IPS-18a (cell line): ENCODE results near the gene KEAP1.
"Not testable (repeated sequence)": the region's sequence is repeated elsewhere in the genome, so short reads cannot be mapped to it uniquely, and the experiment has no call there.

ENCODE experiments used
- H3K27ac ChIP-seq: one replicate; pipeline ENCODE4 v1.5.1; 2013; ENCODE audit warnings: low read length
- H3K27me3 ChIP-seq: one replicate; pipeline ENCODE4 v1.6.1; 2013; ENCODE audit warnings: mild to moderate bottlenecking, low read length; ENCODE audit not compliant: control insufficient read depth, insufficient read depth
- H3K36me3 ChIP-seq: one replicate; pipeline ENCODE4 v1.6.1; 2013; ENCODE audit warnings: low read depth, low read length; ENCODE audit not compliant: control insufficient read depth
- H3K4me1 ChIP-seq: one replicate; pipeline ENCODE4 v1.6.1; 2013; ENCODE audit warnings: low read depth, low read length; ENCODE audit not compliant: control insufficient read depth
- H3K4me3 ChIP-seq: one replicate; pipeline ENCODE4 v1.5.1; 2013; ENCODE audit warnings: low read length
- H3K9ac ChIP-seq: one replicate; pipeline ENCODE4 v1.6.1; 2013; ENCODE audit warnings: mild to moderate bottlenecking, low read length, moderate library complexity
- H3K9me3 ChIP-seq: one replicate; pipeline ENCODE4 v1.6.1; 2013; ENCODE audit warnings: low read depth, low read length; ENCODE audit not compliant: control insufficient read depth

KEAP1 gene

GRCh38 chr19:10478476-10478875 is 24.7 kb downstream of the KEAP1 start:
- Histone ChIP-seq H3K9me3 (no peaks in the 10 kb centered on the region), H3K9ac (no peak overlapping the region), H3K36me3 (no peaks in the 10 kb centered on the region), H3K4me3 (no peak overlapping the region), H3K27me3 (peaks cover 18% of the 10 kb centered on the region), H3K27ac (no peak overlapping the region), H3K4me1 (no peaks in the 10 kb centered on the region)

DNA sequence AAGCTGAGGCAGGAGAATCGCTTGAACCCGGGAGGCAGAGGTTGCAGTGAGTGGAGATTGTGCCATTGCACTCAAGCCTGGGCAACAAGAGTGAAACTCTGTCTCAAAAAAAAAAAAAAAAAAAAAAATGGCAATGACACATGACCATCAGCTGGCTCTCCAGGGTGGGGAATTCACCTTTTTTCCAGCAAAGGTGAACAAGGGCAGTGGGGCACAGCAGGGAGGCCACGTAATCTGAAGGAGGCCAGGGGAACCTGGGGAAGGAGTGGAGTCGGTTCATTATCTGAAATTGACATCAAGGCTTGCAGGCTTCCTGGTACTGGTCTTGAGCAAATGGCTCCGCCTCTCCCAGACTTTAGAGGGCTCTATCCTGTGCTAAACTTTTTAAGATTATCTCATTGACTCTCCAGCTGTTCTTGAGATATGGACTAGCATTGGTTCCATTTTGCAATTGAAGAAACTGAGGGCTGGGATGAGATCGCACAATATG is 28.1 kb downstream of the KEAP1 start:
- Histone ChIP-seq H3K27me3 (peaks cover 15% of the 10 kb centered on the region), H3K9ac (no peak overlapping the region), H3K27ac (no peak overlapping the region), H3K4me3 (no peak overlapping the region), H3K4me1 (no peaks in the 10 kb centered on the region), H3K9me3 (no peaks in the 10 kb centered on the region), H3K36me3 (no peaks in the 10 kb centered on the region)

GRCh38 chr19:10473192-10473591 is 30.0 kb downstream of the KEAP1 start:
- Histone ChIP-seq H3K4me3 (no peak overlapping the region), H3K9ac (no peak overlapping the region), H3K27me3 (no peaks in the 10 kb centered on the region), H3K9me3 (no peaks in the 10 kb centered on the region), H3K27ac (no peak overlapping the region), H3K4me1 (no peaks in the 10 kb centered on the region), H3K36me3 (no peaks in the 10 kb centered on the region)

DNA sequence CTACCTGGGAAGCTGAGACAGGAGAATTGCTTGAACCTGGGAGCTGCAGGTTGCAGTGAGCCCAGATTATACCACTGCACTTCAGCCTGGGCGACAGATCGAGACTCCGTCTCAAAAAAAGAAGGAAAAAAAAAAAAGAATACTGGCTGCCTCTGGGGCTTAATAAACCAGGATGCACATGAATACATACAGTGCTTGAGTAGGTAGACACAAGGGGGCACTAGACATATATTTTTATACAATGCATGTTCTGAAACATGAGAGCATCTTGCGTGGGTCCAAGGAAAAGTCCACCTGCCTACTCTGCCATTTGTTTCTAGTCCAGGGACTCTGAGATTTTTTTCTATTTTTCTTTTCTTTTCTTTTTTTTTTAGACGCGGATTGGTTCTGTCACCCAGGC is 31.2 kb downstream of the KEAP1 start:
- H3K27ac ChIP-seq: no peak overlapping the region
- no peaks in the 10 kb centered on the region for H3K4me1 ChIP-seq
- no peak overlapping the region for H3K4me3 ChIP-seq
- no peaks in the 10 kb centered on the region for H3K27me3 ChIP-seq
- H3K36me3 ChIP-seq: no peaks in the 10 kb centered on the region
- no peak overlapping the region for H3K9ac ChIP-seq
- no peaks in the 10 kb centered on the region for H3K9me3 ChIP-seq

GRCh38 chr19:10468133-10468532 is 35.0 kb downstream of the KEAP1 start:
- H3K27me3 ChIP-seq: no peaks in the 10 kb centered on the region
- H3K4me3 ChIP-seq: no peak overlapping the region
- H3K27ac ChIP-seq: no peak overlapping the region
- H3K36me3 ChIP-seq: no peaks in the 10 kb centered on the region
- no peaks in the 10 kb centered on the region for H3K4me1 ChIP-seq
- H3K9ac ChIP-seq: no peak overlapping the region
- no peaks in the 10 kb centered on the region for H3K9me3 ChIP-seq

DNA sequence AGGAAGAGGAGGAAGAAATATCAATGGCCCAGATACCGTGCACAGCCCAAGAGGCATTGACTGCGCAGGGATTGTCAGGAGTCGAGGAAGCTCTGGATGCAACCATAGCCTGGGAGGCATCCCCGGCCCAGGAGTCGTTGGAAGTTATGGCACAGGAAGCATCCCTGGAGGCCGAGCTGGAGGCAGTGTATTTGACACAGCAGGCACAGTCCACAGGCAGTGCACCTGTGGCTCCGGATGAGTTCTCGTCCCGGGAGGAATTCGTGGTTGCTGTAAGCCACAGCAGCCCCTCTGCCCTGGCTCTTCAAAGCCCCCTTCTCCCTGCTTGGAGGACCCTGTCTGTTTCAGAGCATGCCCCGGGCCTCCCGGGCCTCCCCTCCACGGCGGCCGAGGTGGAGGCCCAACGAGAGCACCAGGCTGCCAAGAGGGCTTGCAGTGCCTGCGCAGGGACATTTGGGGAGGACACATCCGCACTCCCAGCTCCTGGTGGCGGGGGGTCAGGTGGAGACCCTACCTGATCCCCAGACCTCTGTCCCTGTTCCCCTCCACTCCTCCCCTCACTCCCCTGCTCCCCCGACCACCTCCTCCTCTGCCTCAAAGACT is 36.0 kb downstream of the KEAP1 start:
- no peak overlapping the region for H3K9ac ChIP-seq
- no peak overlapping the region for H3K4me3 ChIP-seq
- no peak overlapping the region for H3K27ac ChIP-seq
- H3K9me3 ChIP-seq: no peaks in the 10 kb centered on the region
- H3K27me3 ChIP-seq: peaks cover 8% of the 10 kb centered on the region
- H3K4me1 ChIP-seq: no peaks in the 10 kb centered on the region
- no peaks in the 10 kb centered on the region for H3K36me3 ChIP-seq

DNA sequence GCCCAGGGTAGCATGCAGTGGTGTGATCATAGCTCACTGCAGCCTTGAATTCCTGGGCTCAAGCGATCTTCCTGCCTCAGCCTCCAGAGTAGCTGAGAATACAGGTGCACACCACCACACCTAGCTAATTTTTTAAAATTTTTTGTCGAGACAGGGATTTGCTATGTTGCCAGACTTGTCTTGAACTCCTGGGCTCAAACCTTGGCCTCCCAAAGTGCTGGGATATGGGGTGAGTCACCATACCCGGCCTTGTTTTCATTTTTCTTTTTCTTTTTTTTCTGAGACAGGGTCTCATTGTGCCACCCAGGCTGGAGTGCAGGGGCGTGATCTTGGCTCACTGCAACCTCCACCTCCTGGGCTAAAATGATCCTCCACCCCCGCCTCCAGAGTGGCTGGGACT is 38.7 kb downstream of the KEAP1 start:
- no peaks in the 10 kb centered on the region for H3K36me3 ChIP-seq
- H3K9ac ChIP-seq: no peak overlapping the region
- no peak overlapping the region for H3K27ac ChIP-seq
- no peaks in the 10 kb centered on the region for H3K9me3 ChIP-seq
- no peaks in the 10 kb centered on the region for H3K4me1 ChIP-seq
- no peak overlapping the region for H3K4me3 ChIP-seq
- peaks cover 8% of the 10 kb centered on the region for H3K27me3 ChIP-seq

GRCh38 chr19:10462557-10462956 is 40.6 kb downstream of the KEAP1 start:
- Histone ChIP-seq H3K36me3 (no peaks in the 10 kb centered on the region), H3K27ac (no peak overlapping the region), H3K9ac (no peak overlapping the region), H3K27me3 (peaks cover 8% of the 10 kb centered on the region), H3K4me3 (no peak overlapping the region), H3K4me1 (no peaks in the 10 kb centered on the region), H3K9me3 (no peaks in the 10 kb centered on the region)

DNA sequence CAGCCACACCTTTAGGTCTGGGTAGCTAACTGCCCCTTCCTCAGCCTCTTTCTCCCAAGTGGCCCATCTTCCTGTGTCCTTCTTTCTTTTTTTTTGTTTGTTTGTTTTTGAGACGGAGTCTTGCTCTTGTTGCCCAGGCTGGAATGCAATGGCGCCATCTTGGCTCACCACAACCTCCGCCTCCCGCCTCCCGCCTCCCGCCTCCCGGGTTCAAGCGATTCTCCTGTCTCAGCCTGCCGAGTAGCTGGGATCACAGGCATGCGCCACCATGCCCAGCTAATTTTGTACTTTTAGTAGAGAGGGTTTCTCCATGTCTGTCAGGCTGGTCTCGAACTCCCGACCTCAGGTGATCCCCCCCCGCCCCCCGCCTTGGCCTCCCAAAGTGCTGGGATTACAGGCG is 41.1 kb downstream of the KEAP1 start:
- H3K27me3 ChIP-seq, H3K36me3 ChIP-seq, H3K9ac ChIP-seq, H3K9me3 ChIP-seq, H3K27ac ChIP-seq, H3K4me1 ChIP-seq: not testable (repeated sequence)
- H3K4me3 ChIP-seq: peak overlapping the region; percentile 78

DNA sequence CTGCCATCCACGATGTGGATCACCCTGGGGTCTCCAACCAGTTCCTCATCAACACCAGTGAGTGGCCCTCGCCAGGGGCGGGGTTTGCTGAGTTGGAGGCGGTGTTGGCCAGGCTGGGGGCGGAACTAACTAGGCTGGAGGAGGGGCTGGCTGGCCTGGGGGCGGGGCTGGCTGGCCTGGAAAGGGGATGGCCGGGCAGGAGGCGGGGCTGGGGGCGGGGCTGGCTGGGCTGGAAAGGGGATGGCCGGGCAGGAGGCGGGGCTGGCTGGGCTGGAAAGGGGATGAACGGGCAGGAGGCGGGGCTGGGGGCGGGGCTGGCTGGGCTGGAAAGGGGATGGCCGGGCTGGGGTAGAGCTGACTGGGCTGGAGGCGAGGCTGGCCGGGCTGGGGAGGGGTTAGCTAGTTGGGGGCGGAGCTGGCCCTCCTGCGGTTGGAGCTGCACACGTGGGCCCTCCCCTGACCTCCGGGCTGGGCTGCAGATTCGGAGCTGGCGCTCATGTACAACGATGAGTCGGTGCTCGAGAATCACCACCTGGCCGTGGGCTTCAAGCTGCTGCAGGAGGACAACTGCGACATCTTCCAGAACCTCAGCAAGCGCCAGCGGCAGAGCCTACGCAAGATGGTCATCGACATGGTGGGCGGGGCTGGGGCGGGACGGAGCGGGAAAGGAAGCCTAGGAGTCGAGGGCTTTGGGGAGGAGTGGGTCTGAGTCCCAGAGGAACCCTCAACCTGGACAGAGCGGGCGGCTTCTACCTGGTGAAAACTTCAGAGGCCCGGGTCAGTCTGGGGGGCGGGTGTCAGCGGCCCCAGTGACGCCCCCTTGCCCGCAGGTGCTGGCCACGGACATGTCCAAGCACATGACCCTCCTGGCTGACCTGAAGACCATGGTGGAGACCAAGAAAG is 41.9 kb downstream of the KEAP1 start:
- Histone ChIP-seq H3K27me3 (peaks cover 8% of the 10 kb centered on the region), H3K9me3 (no peaks in the 10 kb centered on the region), H3K9ac (peak overlapping the region; percentile 54), H3K4me3 (peak overlapping the region; percentile 78), H3K27ac (no peak overlapping the region), H3K4me1 (no peaks in the 10 kb centered on the region), H3K36me3 (no peaks in the 10 kb centered on the region)

- Histone ChIP-seq H3K4me1 (no peaks in the 10 kb centered on the region), H3K4me3 (no peak overlapping the region), H3K9ac (no peak overlapping the region), H3K36me3 (no peaks in the 10 kb centered on the region), H3K27me3 (peaks cover 8% of the 10 kb centered on the region), H3K27ac (no peak overlapping the region), H3K9me3 (no peaks in the 10 kb centered on the region)
Measured at GRCh38 chr19:10460714-10461046, 42.5 kb downstream of the KEAP1 start.

- not testable (repeated sequence) for H3K9me3 ChIP-seq, H3K27me3 ChIP-seq, H3K27ac ChIP-seq, H3K36me3 ChIP-seq, H3K4me3 ChIP-seq, H3K9ac ChIP-seq
- peaks cover 11% of the 10 kb centered on the region for H3K4me1 ChIP-seq
Measured at GRCh38 chr19:10458733-10459132, 44.4 kb downstream of the KEAP1 start.
